Hematopoietic multipotent progenitor cell treated with erythropoietin and hydrocortisone succinate and interleukin-3 and kit ligand, for 6 days (in vitro differentiated cells): ENCODE measurements around the gene CCDC18.

Experiments
- DNase-seq: peaks from one replicate; pipeline ENCODE4 v3.0.0-alpha.2; 2015

The CCDC18 gene

GRCh38 chr1:93321720-93322119 lies 141.2 kb downstream of the CCDC18 start:
- no peak for DNase-seq

DNA sequence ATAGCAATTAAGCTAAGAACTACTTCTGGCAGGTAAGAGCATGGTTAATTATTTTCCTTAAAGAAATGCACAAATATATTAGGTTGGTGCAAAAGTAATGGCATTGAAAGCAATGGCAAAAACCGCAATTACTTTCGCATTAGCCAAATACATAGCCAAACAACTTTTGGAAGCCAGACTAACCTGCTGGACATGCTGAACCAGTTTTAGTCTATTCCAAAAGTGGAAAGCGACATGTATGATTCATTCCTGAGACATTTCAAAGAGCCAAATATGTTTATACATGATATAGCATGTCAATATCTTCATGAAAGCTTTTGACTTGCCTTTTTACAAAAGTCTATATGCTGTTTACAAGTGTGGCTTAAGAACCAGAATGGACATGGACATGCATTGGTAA lies 141.8 kb downstream of the CCDC18 start:
- no peak for DNase-seq

- no peak for DNase-seq
Observed at GRCh38 chr1:93323185-93323820, 142.8 kb downstream of the CCDC18 start.

DNA sequence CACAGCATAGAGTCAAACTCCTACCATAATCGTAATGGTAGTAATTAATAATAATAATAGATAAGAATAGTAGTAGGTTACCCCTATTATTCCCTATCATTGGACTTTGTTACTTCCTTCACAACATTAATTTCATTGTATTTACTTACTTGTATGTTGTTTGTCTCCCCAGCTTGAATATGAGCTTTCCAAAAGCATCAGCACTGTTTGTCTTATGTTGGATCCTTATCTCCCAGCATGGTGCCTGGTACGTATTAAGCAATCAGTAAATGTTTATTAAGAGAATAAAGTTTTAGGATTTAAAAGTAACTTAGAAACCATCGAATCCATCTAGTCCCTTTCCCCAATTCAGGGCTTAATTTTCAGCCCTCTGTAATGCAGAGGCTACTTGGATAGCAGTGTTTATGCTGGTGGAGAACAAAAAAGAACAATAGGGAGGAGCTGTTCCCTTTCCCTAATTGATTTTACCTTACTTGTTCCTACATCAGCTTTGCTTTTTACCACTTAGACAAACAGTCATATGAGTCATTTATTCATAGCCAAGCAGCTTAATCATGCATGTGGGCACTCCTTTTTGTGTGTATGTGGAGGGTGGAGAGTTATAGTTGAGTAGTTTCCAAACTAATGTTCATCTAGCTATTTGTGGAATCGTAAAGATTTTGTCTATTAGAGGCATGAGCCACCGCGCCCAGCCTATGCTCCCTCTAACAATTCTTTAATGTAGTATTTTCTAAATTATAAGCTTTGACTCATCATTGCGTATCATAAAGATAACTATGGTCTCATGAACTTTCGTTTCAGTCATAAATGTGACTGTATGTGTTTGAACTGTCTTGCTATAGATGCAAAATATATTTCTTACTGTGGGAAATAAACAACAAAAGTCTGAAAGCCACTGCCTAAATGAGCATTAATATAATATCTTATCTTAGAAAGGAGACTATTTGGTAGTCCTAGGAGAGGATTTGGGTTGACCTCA lies 144.3 kb downstream of the CCDC18 start:
- no peak for DNase-seq
